Naive thymus-derived CD8-positive, alpha-beta T cell (primary cell): Measurements from ENCODE around the gene MINPP1. TPM values are rescaled to one million over a fixed set of nuclear protein-coding genes. Genes with fewer than 3 reads are reported as not detected.
A peak's percentile ranks its signal among the peaks of the same experiment; 100 is the strongest.
"Not testable (repeated sequence)": the region's sequence is repeated elsewhere in the genome, so short reads cannot be mapped to it uniquely, and the experiment has no call there.

Experiments
- ATAC-seq, 2 donors: fragments of 150-1000 bp; cut with Tn5 transposase in 1 of 2; sonication (Bioruptor Pico), chemical (Tn5 transposase) in 1 of 2; 1 replicate in 1 of 2; 2 replicates in 1 of 2; pipeline ENCODE4 v1.10.0; 2021; ENCODE audit warnings: mild to moderate bottlenecking in 2 of 2, moderate library complexity in 2 of 2
- POLR2A ChIA-PET: fragments of 350-600 bp; sonication (Branson Sonifier 250); formaldehyde crosslinking; loops from one replicate; lab custom pipeline; 2021; ENCODE audit warnings: antibody characterized with exemption; lab: Charles Lee
- DNase-seq, 10 donors: peaks; one replicate each; pipeline versions ENCODE4 v3.0.0 to v3.0.0-alpha.2; 2020 to 2022
- H3K27ac Mint-ChIP-seq, 10 donors: one replicate each; pipeline ENCODE4 v1.8.0; 2020 to 2022; ENCODE audit warnings: mild to moderate bottlenecking in 10 of 10, mixed read lengths in 10 of 10, moderate library complexity in 4 of 10, inconsistent platforms in 1 of 10
- H3K27me3 Mint-ChIP-seq, 5 donors: one replicate each; pipeline ENCODE4 v1.8.0; 2021 to 2022; ENCODE audit warnings: mixed read lengths in 5 of 5
- H3K36me3 Mint-ChIP-seq, 3 donors: one replicate each; pipeline ENCODE4 v1.8.0; 2020 to 2022; ENCODE audit warnings: mixed read lengths in 3 of 3, mild to moderate bottlenecking in 2 of 3, inconsistent platforms in 1 of 3
- H3K4me1 Mint-ChIP-seq, 4 donors: one replicate each; pipeline ENCODE4 v1.8.0; 2021 to 2022; ENCODE audit warnings: mixed read lengths in 4 of 4
- H3K4me3 Mint-ChIP-seq, 10 donors: one replicate each; pipeline ENCODE4 v1.8.0; 2020 to 2022; ENCODE audit warnings: mild to moderate bottlenecking in 10 of 10, mixed read lengths in 10 of 10, moderate library complexity in 6 of 10, inconsistent platforms in 1 of 10
- H3K9me3 Mint-ChIP-seq, 9 donors: one replicate each; pipeline ENCODE4 v1.8.0; 2020 to 2022; ENCODE audit warnings: mixed read lengths in 9 of 9, mild to moderate bottlenecking in 3 of 9, inconsistent platforms in 1 of 9, moderate library complexity in 1 of 9
- polyA plus RNA-seq, 3 donors: library from polyadenylated mRNA; unstranded; fragments of 300-500 nt; fragmentation: Illumina TruSeq; gene quantifications; one replicate each; pipeline ENCODE4 v1.2.3, GENCODE V29; 2021
- total RNA-seq, 8 experiments: library from RNA in 2 of 8; stranded (reverse) in 2 of 8; gene quantifications; one replicate each; pipeline ENCODE4 v1.2.3 and lab custom pipeline; 2021 to 2026

The MINPP1 gene
- total and polyA plus RNA-seq, 5 experiments from 2014 or later: 5.0 to 8.4 (median 6.6) TPM

DNA sequence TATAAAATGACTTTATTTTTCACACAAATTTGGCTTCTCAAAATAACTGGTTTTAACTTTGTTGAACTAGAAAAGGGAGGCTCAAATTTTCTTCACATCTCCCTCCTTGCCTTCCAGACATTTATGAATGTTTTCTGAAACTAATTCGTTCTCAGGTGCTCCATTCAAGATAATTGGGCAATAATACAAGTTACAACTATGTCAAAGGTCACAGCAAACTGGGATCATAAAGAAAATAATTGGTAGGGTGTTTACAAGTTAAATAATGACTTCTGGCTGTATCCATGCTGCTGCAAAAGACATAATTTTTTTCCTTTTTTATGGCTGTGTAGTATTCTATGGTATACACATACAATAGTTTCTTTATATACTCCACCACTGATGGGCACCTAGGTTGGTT, 75.3 kb downstream of the MINPP1 start:
- no peak overlapping the region for H3K4me3 Mint-ChIP-seq
- no peaks in the 10 kb centered on the region for H3K4me1 Mint-ChIP-seq
- H3K9me3 Mint-ChIP-seq: no peaks in the 10 kb centered on the region
- H3K27ac Mint-ChIP-seq: no peak overlapping the region
- no peaks in the 10 kb centered on the region for H3K36me3 Mint-ChIP-seq
- ATAC-seq (no peak), DNase-seq (no peak)
- peaks cover 19 to 26% (median 22%) of the 10 kb centered on the region in 5 donors for H3K27me3 Mint-ChIP-seq
- POLR2A ChIA-PET: no interaction called here

DNA sequence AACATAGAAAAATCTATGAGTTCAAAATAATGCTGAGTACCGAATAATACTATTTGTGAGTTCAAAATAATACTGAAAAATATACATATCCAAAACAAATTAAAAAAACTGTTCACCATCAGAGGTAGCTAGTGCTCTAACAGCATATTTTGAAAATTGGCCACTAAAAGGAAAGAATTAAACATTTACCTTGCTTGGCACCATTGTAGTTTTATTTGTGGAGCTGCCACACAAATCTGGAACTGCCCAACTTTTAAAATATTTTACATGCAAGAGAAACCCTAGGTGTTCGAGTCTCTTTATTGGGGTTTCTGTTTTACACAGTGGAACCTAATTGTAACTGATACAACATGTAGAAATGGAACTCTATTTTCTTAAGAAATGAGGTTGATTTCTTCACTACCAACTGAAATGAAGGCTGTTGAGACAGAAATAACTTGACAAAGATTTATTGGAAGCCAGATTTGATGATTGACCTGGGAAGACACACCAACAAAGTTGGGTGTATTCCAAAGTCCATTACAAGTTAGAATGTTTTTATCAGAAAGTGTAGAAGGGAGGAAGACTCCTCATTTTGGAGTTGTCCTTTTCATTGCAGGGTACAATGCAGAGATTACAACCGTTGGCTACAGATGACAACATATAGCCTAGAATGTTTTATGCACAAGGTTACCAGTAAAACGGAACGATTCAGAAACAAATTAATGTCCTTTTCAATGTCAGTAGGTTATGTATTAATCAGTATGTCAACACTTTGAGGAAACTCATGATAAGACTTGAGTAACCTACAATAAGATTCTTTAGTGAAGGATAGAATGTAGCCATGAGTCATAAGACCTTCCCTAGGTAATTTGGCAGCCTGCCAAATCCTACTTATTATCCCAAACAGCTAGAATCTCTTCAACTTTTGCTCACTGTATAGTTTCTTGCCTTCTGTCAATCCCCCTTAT, 81.1 kb downstream of the MINPP1 start:
- Mint-ChIP-seq H3K9me3 (no peaks in the 10 kb centered on the region), H3K4me3 (no peak overlapping the region), H3K27ac (no peak overlapping the region), H3K4me1 (no peaks in the 10 kb centered on the region), H3K36me3 (no peaks in the 10 kb centered on the region), H3K27me3 (peaks cover 5 to 9% (median 7%) of the 10 kb centered on the region in 5 donors)
- POLR2A ChIA-PET: no interaction called here
- DNase-seq (no peak), ATAC-seq (no peak)

GRCh38 chr10:87589645-87590051, 85.0 kb downstream of the MINPP1 start:
- POLR2A ChIA-PET: no interaction called here
- peaks cover 0 to 5% (median 0%) of the 10 kb centered on the region in 5 donors for H3K27me3 Mint-ChIP-seq
- H3K4me3 Mint-ChIP-seq: no peak overlapping the region
- H3K36me3 Mint-ChIP-seq: no peaks in the 10 kb centered on the region
- no peaks in the 10 kb centered on the region for H3K4me1 Mint-ChIP-seq
- no peak for ATAC-seq
- DNase-seq: no peak
- H3K9me3 Mint-ChIP-seq: no peaks in the 10 kb centered on the region
- H3K27ac Mint-ChIP-seq: no peak overlapping the region

GRCh38 chr10:87590705-87591588, 86.3 kb downstream of the MINPP1 start:
- no peaks in the 10 kb centered on the region for H3K4me1 Mint-ChIP-seq
- peak overlapping the region in 1 of 10 donors; percentile 60 for H3K27ac Mint-ChIP-seq
- ATAC-seq: no peak
- no peaks in the 10 kb centered on the region for H3K9me3 Mint-ChIP-seq
- H3K36me3 Mint-ChIP-seq: no peaks in the 10 kb centered on the region
- DNase-seq: no peak
- peaks cover 0 to 5% (median 0%) of the 10 kb centered on the region in 5 donors for H3K27me3 Mint-ChIP-seq
- POLR2A ChIA-PET: no interaction called here
- no peak overlapping the region for H3K4me3 Mint-ChIP-seq

- no peaks in the 10 kb centered on the region for H3K9me3 Mint-ChIP-seq
- no peak for DNase-seq
- no peaks in the 10 kb centered on the region for H3K4me1 Mint-ChIP-seq
- POLR2A ChIA-PET: no interaction called here
- no peaks in the 10 kb centered on the region for H3K36me3 Mint-ChIP-seq
- H3K27ac Mint-ChIP-seq: no peak overlapping the region
- H3K4me3 Mint-ChIP-seq: no peak overlapping the region
- H3K27me3 Mint-ChIP-seq: peaks cover 0 to 5% (median 0%) of the 10 kb centered on the region in 5 donors
- no peak for ATAC-seq
Measured at GRCh38 chr10:87591589-87591886, 86.8 kb downstream of the MINPP1 start.

DNA sequence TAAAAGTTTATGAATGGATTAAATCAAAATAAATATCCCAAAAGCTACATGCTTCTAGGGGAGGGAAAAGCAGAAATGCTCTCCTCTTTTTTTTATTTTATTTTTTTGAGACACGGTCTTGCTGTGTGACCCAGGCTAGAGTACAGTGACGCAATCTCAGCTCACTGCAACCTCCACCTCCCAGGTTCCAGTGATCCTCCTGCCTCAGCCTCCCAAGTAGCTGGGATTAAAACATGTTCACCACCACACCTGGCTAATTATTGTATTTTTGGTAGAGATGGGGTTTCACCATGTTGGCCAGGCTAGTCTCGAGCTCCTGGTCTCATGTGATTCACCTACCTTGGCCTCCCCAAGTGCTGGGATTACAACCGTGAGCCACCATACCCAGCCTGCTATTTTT, 88.2 kb downstream of the MINPP1 start:
- ATAC-seq, H3K4me3 Mint-ChIP-seq, H3K36me3 Mint-ChIP-seq, POLR2A ChIA-PET, H3K9me3 Mint-ChIP-seq, DNase-seq, H3K27me3 Mint-ChIP-seq, H3K4me1 Mint-ChIP-seq, H3K27ac Mint-ChIP-seq: not testable (repeated sequence)

GRCh38 chr10:87593702-87594101, 89.0 kb downstream of the MINPP1 start:
- Mint-ChIP-seq H3K4me3 (no peak overlapping the region), H3K27me3 (peaks cover 0 to 5% (median 0%) of the 10 kb centered on the region in 5 donors), H3K4me1 (no peaks in the 10 kb centered on the region), H3K27ac (no peak overlapping the region), H3K9me3 (no peaks in the 10 kb centered on the region), H3K36me3 (peaks cover 0 to 1% (median 0%) of the 10 kb centered on the region in 3 donors)
- no peak for ATAC-seq
- DNase-seq: no peak
- POLR2A ChIA-PET: no interaction called here

DNA sequence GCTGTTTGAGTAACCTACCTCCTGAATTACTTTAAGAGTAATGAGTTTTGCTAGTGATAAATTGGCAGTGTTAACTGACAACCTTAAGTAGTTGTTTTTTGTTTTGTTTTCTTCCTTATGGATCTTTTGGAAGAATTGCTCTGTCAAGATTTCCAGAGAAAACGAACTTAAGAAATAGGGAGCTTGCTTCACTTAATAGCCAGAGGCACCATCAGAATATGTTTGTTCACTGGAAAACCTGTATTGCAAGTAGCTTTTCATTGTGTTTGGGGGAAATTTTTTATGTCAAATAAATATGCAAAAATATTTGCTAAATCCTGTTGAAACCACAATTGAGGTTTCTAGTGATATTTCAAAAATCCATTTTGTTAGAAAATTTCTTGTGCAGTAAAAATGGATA, 89.5 kb downstream of the MINPP1 start:
- Mint-ChIP-seq H3K27me3 (peaks cover 0 to 5% (median 0%) of the 10 kb centered on the region in 5 donors), H3K4me3 (no peak overlapping the region), H3K36me3 (peaks cover 0 to 1% (median 0%) of the 10 kb centered on the region in 3 donors), H3K9me3 (no peaks in the 10 kb centered on the region), H3K27ac (no peak overlapping the region), H3K4me1 (no peaks in the 10 kb centered on the region)
- DNase-seq (no peak), ATAC-seq (no peak)
- POLR2A ChIA-PET: interaction anchor here (0.6 kb wide), 1 partner anchor 705 kb away, joined by 3 read pairs; no protein-coding TSS in a partner anchor

GRCh38 chr10:87594864-87595263, 90.2 kb downstream of the MINPP1 start:
- ATAC-seq (no peak), DNase-seq (no peak)
- Mint-ChIP-seq H3K27me3 (peaks cover 0 to 5% (median 0%) of the 10 kb centered on the region in 5 donors), H3K36me3 (peaks cover 0 to 1% (median 0%) of the 10 kb centered on the region in 3 donors), H3K4me3 (no peak overlapping the region), H3K27ac (no peak overlapping the region), H3K9me3 (no peaks in the 10 kb centered on the region), H3K4me1 (no peaks in the 10 kb centered on the region)
- POLR2A ChIA-PET: no interaction called here

DNA sequence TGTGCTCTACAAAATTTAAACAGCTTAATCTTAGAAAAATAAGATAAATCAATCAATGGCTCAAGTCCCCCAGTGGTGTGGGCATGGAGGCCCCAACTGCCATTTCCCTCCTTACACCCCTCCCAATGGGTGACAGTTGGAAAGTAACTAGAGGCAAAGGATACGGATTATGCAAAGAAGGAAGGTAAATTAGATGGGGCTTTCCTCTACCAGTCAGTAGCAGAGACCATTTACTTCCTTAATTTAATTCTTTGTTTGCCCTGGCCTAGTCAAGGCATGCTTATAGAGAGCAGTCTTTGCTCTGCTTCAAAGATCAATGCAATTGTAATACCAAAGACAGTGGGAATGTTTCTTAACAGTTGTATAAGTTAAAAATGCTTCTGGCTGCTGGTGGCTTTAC, 91.7 kb downstream of the MINPP1 start:
- peaks cover 0 to 1% (median 0%) of the 10 kb centered on the region in 3 donors for H3K36me3 Mint-ChIP-seq
- ATAC-seq: no peak
- POLR2A ChIA-PET: no interaction called here
- H3K4me1 Mint-ChIP-seq: peaks cover 0 to 1% (median under 1%) of the 10 kb centered on the region in 4 donors
- peaks cover 0 to 5% (median 0%) of the 10 kb centered on the region in 5 donors for H3K27me3 Mint-ChIP-seq
- no peak overlapping the region for H3K4me3 Mint-ChIP-seq
- no peak overlapping the region for H3K27ac Mint-ChIP-seq
- no peaks in the 10 kb centered on the region for H3K9me3 Mint-ChIP-seq
- DNase-seq: no peak

GRCh38 chr10:87598700-87599099, 94.0 kb downstream of the MINPP1 start:
- H3K27me3 Mint-ChIP-seq: no peaks in the 10 kb centered on the region
- H3K4me1 Mint-ChIP-seq: peaks cover 0 to 10% (median 5%) of the 10 kb centered on the region in 4 donors
- POLR2A ChIA-PET: no interaction called here
- H3K27ac Mint-ChIP-seq: no peak overlapping the region
- H3K9me3 Mint-ChIP-seq: no peaks in the 10 kb centered on the region
- no peak for DNase-seq
- H3K4me3 Mint-ChIP-seq: no peak overlapping the region
- no peak for ATAC-seq
- H3K36me3 Mint-ChIP-seq: peaks cover 0 to 1% (median 0%) of the 10 kb centered on the region in 3 donors

DNA sequence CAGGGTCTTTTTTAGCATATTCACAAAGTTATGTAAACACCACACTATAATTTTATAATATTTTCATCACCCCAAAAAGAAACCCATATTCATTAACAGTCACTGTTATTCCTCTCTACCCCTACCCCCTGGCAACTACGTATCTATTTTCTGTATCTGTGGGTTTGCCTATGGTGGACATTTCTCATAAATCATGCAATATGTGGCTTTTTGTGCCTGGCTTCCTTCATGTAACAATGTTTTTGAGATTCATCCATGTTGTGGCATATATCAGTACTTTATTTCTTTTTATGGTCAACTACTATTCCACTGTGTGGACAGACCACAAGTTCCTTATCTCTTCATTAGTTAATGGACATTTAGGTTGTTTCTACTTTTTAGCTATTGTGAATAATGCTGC, 95.9 kb downstream of the MINPP1 start:
- no peak overlapping the region for H3K4me3 Mint-ChIP-seq
- no peak for ATAC-seq

More for the DNA sequence above, 95.9 kb downstream of the MINPP1 start:
- Mint-ChIP-seq H3K27ac (no peak overlapping the region), H3K27me3 (no peaks in the 10 kb centered on the region), H3K9me3 (no peaks in the 10 kb centered on the region), H3K4me1 (peaks cover 0 to 10% (median 5%) of the 10 kb centered on the region in 4 donors), H3K36me3 (peaks cover 0 to 1% (median 0%) of the 10 kb centered on the region in 3 donors)
- POLR2A ChIA-PET: no interaction called here
- no peak for DNase-seq
